ENCODE results near the gene IL1RAPL2.

- TF ChIP-seq ZBTB11 (CRISPR knock-in tag; IDR thresholded peaks at IDR 0.05), result no peak
- TF ChIP-seq SMC3 (IDR thresholded peaks at IDR 0.05; ENCODE audit: borderline replicate concordance, low read length), result no peak
- TF ChIP-seq RFX5 (IDR thresholded peaks at IDR 0.05; ENCODE audit: low read depth, low read length), result no peak
- no peak for TF ChIP-seq RCOR1 (conservative IDR thresholded peaks at IDR 0.05; ENCODE audit: low read depth, low read length)
- TF ChIP-seq SUZ12 (IDR thresholded peaks at IDR 0.05; ENCODE audit: unreplicated experiment), result no peak
- TF ChIP-seq ZNF592 (IDR thresholded peaks at IDR 0.05), result no peak
- no peak for TF ChIP-seq SP1 (IDR thresholded peaks at IDR 0.05; ENCODE audit: low read depth, low read length)
- no peak for TF ChIP-seq EZH2 (IDR thresholded peaks at IDR 0.05; ENCODE audit: borderline replicate concordance, control insufficient read depth, low read depth, low read length)
- no peak for TF ChIP-seq HDAC6 (IDR thresholded peaks at IDR 0.05; ENCODE audit: unreplicated experiment)
- no peak for TF ChIP-seq FOXM1 (IDR thresholded peaks at IDR 0.05; ENCODE audit: low read depth, low read length)
- TF ChIP-seq POLR2AphosphoS5 (IDR thresholded peaks at IDR 0.05; ENCODE audit: low read length), result no peak
- TF ChIP-seq ATF3 (IDR thresholded peaks at IDR 0.05; ENCODE audit: borderline replicate concordance, extremely low read depth, low read depth, low read length), result no peak
These were observed 660.5 kb downstream of the IL1RAPL2 start for GRCh38 chrX:105226499-105226898.
